Measurements from ENCODE around the gene HNRNPF. TPM values are rescaled to one million over a fixed set of nuclear protein-coding genes. Genes with fewer than 3 reads are reported as not detected.
A peak's percentile ranks its signal among the peaks of the same experiment; 100 is the strongest.

HNRNPF gene
- total and polyA plus RNA-seq, 7 donors: 101 to 194 (median 134) TPM

GRCh38 chr10:43407576-43408330 lies 1.2 kb downstream of the HNRNPF start:
- H3K9me3 ChIP-seq: no peaks in the 10 kb centered on the region
- no peaks in the 10 kb centered on the region for H3K27me3 ChIP-seq
- peaks cover 0 to 52% (median 48%) of the 10 kb centered on the region in 4 donors for H3K4me1 ChIP-seq
- TF ChIP-seq CTCF (IDR thresholded peaks at IDR 0.05) (peak; percentile 10 to 39 (median 36)), POLR2AphosphoS5 (IDR thresholded peaks at IDR 0.05) (peak; percentile 89 to 98 (median 94)), EP300 (IDR thresholded peaks at IDR 0.05) (peak in 1 of 4 donors; percentile 69), POLR2A (IDR thresholded peaks at IDR 0.05) (peak; percentile 56 to 62)
- peaks cover 0 to 4% (median 0%) of the 10 kb centered on the region in 4 donors for H3K36me3 ChIP-seq
- DNase-seq: peak; percentile 98
- peak overlapping the region; percentile 94 to 99 (median 99) for H3K27ac ChIP-seq
- WGBS, 2 donors: 0% methylated on average over 56 of the region's 56 CpGs
- peak overlapping the region; percentile 64 to 91 (median 80) for H3K4me3 ChIP-seq
- intact Hi-C loops (cut with DNase I): loop anchor here (1.0 kb wide), 1 partner anchor 10 kb away; no protein-coding TSS in a partner anchor

- peak; percentile 74 for DNase-seq
- Histone ChIP-seq H3K4me3 (peak overlapping the region; percentile 64 to 91 (median 80)), H3K36me3 (peaks cover 0 to 4% (median 0%) of the 10 kb centered on the region in 4 donors), H3K9me3 (no peaks in the 10 kb centered on the region), H3K27me3 (no peaks in the 10 kb centered on the region), H3K27ac (peak overlapping the region; percentile 94 to 99 (median 99)), H3K4me1 (peaks cover 0 to 54% (median 52%) of the 10 kb centered on the region in 4 donors)
- 0 to 1% methylated on average over 59 of the region's 59 CpGs for WGBS, 2 donors
- TF ChIP-seq CTCF (IDR thresholded peaks at IDR 0.05) (no peak), POLR2A (IDR thresholded peaks at IDR 0.05) (no peak), POLR2AphosphoS5 (IDR thresholded peaks at IDR 0.05) (no peak), EP300 (IDR thresholded peaks at IDR 0.05) (no peak)
- intact Hi-C loops (cut with DNase I): loop anchor here (1.0 kb wide), 1 partner anchor 10 kb away; no protein-coding TSS in a partner anchor
These were observed 1.8 kb downstream of the HNRNPF start for GRCh38 chr10:43407148-43407575.

GRCh38 chr10:43404704-43405084 lies 4.3 kb downstream of the HNRNPF start:
- no peak for TF ChIP-seq POLR2A (IDR thresholded peaks at IDR 0.05)
- TF ChIP-seq CTCF (IDR thresholded peaks at IDR 0.05): no peak
- TF ChIP-seq EP300 (IDR thresholded peaks at IDR 0.05): no peak
- no peak for TF ChIP-seq POLR2AphosphoS5 (IDR thresholded peaks at IDR 0.05)
- DNase-seq: no peak
- peaks cover 0 to 4% (median under 1%) of the 10 kb centered on the region in 4 donors for H3K36me3 ChIP-seq
- peaks cover 0 to 70% (median 56%) of the 10 kb centered on the region in 4 donors for H3K4me1 ChIP-seq
- no peak overlapping the region for H3K4me3 ChIP-seq
- peak overlapping the region in 2 of 4 donors; percentile 0 to 14 for H3K27ac ChIP-seq
- no peaks in the 10 kb centered on the region for H3K9me3 ChIP-seq
- 26 to 38% methylated on average over 6 of the region's 6 CpGs for WGBS, 2 donors
- intact Hi-C loops (cut with DNase I): no loop called here
- no peaks in the 10 kb centered on the region for H3K27me3 ChIP-seq

- no peaks in the 10 kb centered on the region for H3K27me3 ChIP-seq
- peaks cover 0 to 72% (median 58%) of the 10 kb centered on the region in 4 donors for H3K4me1 ChIP-seq
- no peak for DNase-seq
- 33 to 60% methylated on average over 14 of the region's 14 CpGs for WGBS, 2 donors
- peaks cover 0 to 5% (median 2%) of the 10 kb centered on the region in 4 donors for H3K36me3 ChIP-seq
- no peak for TF ChIP-seq EP300 (IDR thresholded peaks at IDR 0.05)
- no peak for TF ChIP-seq CTCF (IDR thresholded peaks at IDR 0.05)
- no peak for TF ChIP-seq POLR2A (IDR thresholded peaks at IDR 0.05)
- TF ChIP-seq POLR2AphosphoS5 (IDR thresholded peaks at IDR 0.05): no peak
- H3K9me3 ChIP-seq: no peaks in the 10 kb centered on the region
- peak overlapping the region in 2 of 4 donors; percentile 0 to 14 for H3K27ac ChIP-seq
- H3K4me3 ChIP-seq: no peak overlapping the region
- intact Hi-C loops (cut with DNase I): no loop called here
These were observed 4.9 kb downstream of the HNRNPF start for GRCh38 chr10:43403911-43404703.
